ENCODE results near the gene RPUSD2. TPM values are rescaled to one million over a fixed set of nuclear protein-coding genes. Genes with fewer than 3 reads are reported as not detected.
"Not testable (repeated sequence)": the region's sequence is repeated elsewhere in the genome, so short reads cannot be mapped to it uniquely, and the experiment has no call there.

RPUSD2 gene
- total RNA-seq, 2 experiments from 2014 or later, result 12.7 to 13.7 TPM

- DNase-seq, result no peak
- H3K9me3 Mint-ChIP-seq, result no peaks in the 10 kb centered on the region
- ChIA-PET CTCF (interaction anchor here (0.6 to 1.5 kb wide), 3 partner anchors 10 to 257 kb away, joined by 3 to 4 read pairs (median 4); partner anchors contain the start of gene CCDC32), POLR2A (interaction anchor here (1.0 kb wide), 1 partner anchor 120 kb away, joined by 3 read pairs; the partner anchor contains the start of gene RAD51)
- peaks cover 25% of the 10 kb centered on the region for H3K4me1 Mint-ChIP-seq (ENCODE audit: low read depth)
- no peaks in the 10 kb centered on the region for H3K27me3 Mint-ChIP-seq
- intact Hi-C loops (cut with micrococcal nuclease), result no loop called here
- peak overlapping the region; percentile 3 for H3K27ac Mint-ChIP-seq
- no peak overlapping the region for H3K4me3 Mint-ChIP-seq
- H3K36me3 Mint-ChIP-seq, result peaks cover 17% of the 10 kb centered on the region
These were observed 6.0 kb downstream of the RPUSD2 start for GRCh38 chr15:40575113-40575512.

- POLR2A ChIA-PET; H3K27me3 Mint-ChIP-seq; H3K9me3 Mint-ChIP-seq; intact Hi-C loops (cut with micrococcal nuclease); H3K4me3 Mint-ChIP-seq; DNase-seq; H3K27ac Mint-ChIP-seq: not testable (repeated sequence)
- CTCF ChIA-PET, result interaction anchor here (0.7 kb wide), 1 partner anchor 212 kb away, joined by 3 read pairs; no protein-coding TSS in a partner anchor
- H3K36me3 Mint-ChIP-seq, result peaks cover 15% of the 10 kb centered on the region
- H3K4me1 Mint-ChIP-seq (ENCODE audit: low read depth), result peaks cover 15% of the 10 kb centered on the region
These were observed 7.8 kb downstream of the RPUSD2 start for GRCh38 chr15:40576914-40577313.

GRCh38 chr15:40578892-40579291 is 9.8 kb downstream of the RPUSD2 start:
- Mint-ChIP-seq H3K27ac (no peak overlapping the region), H3K36me3 (peaks cover 5% of the 10 kb centered on the region), H3K4me1 (ENCODE audit: low read depth) (peaks cover 15% of the 10 kb centered on the region), H3K9me3 (no peaks in the 10 kb centered on the region), H3K27me3 (no peaks in the 10 kb centered on the region), H3K4me3 (no peak overlapping the region)
- no peak for DNase-seq
- POLR2A ChIA-PET, result no interaction called here
- CTCF ChIA-PET, result no interaction called here
- intact Hi-C loops (cut with micrococcal nuclease), result no loop called here

- H3K9me3 Mint-ChIP-seq; POLR2A ChIA-PET; H3K4me3 Mint-ChIP-seq; H3K4me1 Mint-ChIP-seq (ENCODE audit: low read depth); H3K27me3 Mint-ChIP-seq; DNase-seq; intact Hi-C loops (cut with micrococcal nuclease); H3K27ac Mint-ChIP-seq; H3K36me3 Mint-ChIP-seq: not testable (repeated sequence)
- CTCF ChIA-PET, result interaction anchor here (1.5 kb wide), 1 partner anchor 201 kb away, joined by 5 read pairs; no protein-coding TSS in a partner anchor
These were observed 12.7 kb downstream of the RPUSD2 start for GRCh38 chr15:40581796-40582195.

GRCh38 chr15:40582726-40583246 is 13.7 kb downstream of the RPUSD2 start:
- H3K27me3 Mint-ChIP-seq, result no peaks in the 10 kb centered on the region
- ChIA-PET CTCF (interaction anchor here (1.5 kb wide), 1 partner anchor 200 kb away, joined by 5 read pairs; no protein-coding TSS in a partner anchor), POLR2A (interaction anchor here (0.6 kb wide), 1 partner anchor 57 kb away, joined by 4 read pairs; no protein-coding TSS in a partner anchor)
- intact Hi-C loops (cut with micrococcal nuclease), result no loop called here
- H3K4me1 Mint-ChIP-seq (ENCODE audit: low read depth), result peaks cover 3% of the 10 kb centered on the region
- no peaks in the 10 kb centered on the region for H3K9me3 Mint-ChIP-seq
- H3K4me3 Mint-ChIP-seq, result no peak overlapping the region
- DNase-seq, result no peak
- no peaks in the 10 kb centered on the region for H3K36me3 Mint-ChIP-seq
- H3K27ac Mint-ChIP-seq, result no peak overlapping the region

- intact Hi-C loops (cut with micrococcal nuclease), result no loop called here
- ChIA-PET CTCF (no interaction called here), POLR2A (no interaction called here)
- H3K27ac Mint-ChIP-seq, result no peak overlapping the region
- DNase-seq, result no peak
- H3K36me3 Mint-ChIP-seq, result no peaks in the 10 kb centered on the region
- no peak overlapping the region for H3K4me3 Mint-ChIP-seq
- no peaks in the 10 kb centered on the region for H3K4me1 Mint-ChIP-seq (ENCODE audit: low read depth)
- H3K9me3 Mint-ChIP-seq, result no peaks in the 10 kb centered on the region
- no peaks in the 10 kb centered on the region for H3K27me3 Mint-ChIP-seq
These were observed 15.1 kb downstream of the RPUSD2 start for GRCh38 chr15:40584191-40584590.

GRCh38 chr15:40590667-40591050 is 21.6 kb downstream of the RPUSD2 start:
- H3K27me3 Mint-ChIP-seq, result peaks cover 9% of the 10 kb centered on the region
- H3K4me1 Mint-ChIP-seq (ENCODE audit: low read depth), result peaks cover 26% of the 10 kb centered on the region
- intact Hi-C loops (cut with micrococcal nuclease), result loop anchor here (1.0 to 5.0 kb wide), 2 partner anchors 86 to 302 kb away; partner anchors contain the start of gene VPS18
- H3K36me3 Mint-ChIP-seq, result peaks cover 5% of the 10 kb centered on the region
- H3K9me3 Mint-ChIP-seq, result no peaks in the 10 kb centered on the region
- POLR2A ChIA-PET, result interaction anchor here (1.7 kb wide), 1 partner anchor 21 kb away, joined by 8 read pairs; the partner anchor contains the start of gene RPUSD2
- peak overlapping the region; percentile 77 for H3K4me3 Mint-ChIP-seq
- no peak for DNase-seq
- CTCF ChIA-PET, result interaction anchor here (1.0 to 3.3 kb wide), 6 partner anchors 22 to 194 kb away, joined by 3 to 21 read pairs (median 4); partner anchors contain the start of genes RAD51 and RPUSD2
- H3K27ac Mint-ChIP-seq, result no peak overlapping the region

GRCh38 chr15:40591389-40591788 is 22.3 kb downstream of the RPUSD2 start:
- peaks cover 10% of the 10 kb centered on the region for H3K27me3 Mint-ChIP-seq
- CTCF ChIA-PET, result interaction anchor here (0.8 to 1.7 kb wide), 4 partner anchors 22 to 266 kb away, joined by 3 to 4 read pairs (median 3); partner anchors contain the start of genes RAD51 and RPUSD2
- peaks cover 26% of the 10 kb centered on the region for H3K4me1 Mint-ChIP-seq (ENCODE audit: low read depth)
- intact Hi-C loops (cut with micrococcal nuclease), result loop anchor here (5.0 kb wide), 1 partner anchor 301 kb away; the partner anchor contains the start of gene VPS18
- no peak overlapping the region for H3K27ac Mint-ChIP-seq
- POLR2A ChIA-PET, result no interaction called here
- no peak overlapping the region for H3K4me3 Mint-ChIP-seq
- no peaks in the 10 kb centered on the region for H3K9me3 Mint-ChIP-seq
- DNase-seq, result no peak
- peaks cover 5% of the 10 kb centered on the region for H3K36me3 Mint-ChIP-seq

GRCh38 chr15:40593165-40593564 is 24.1 kb downstream of the RPUSD2 start:
- Mint-ChIP-seq H3K4me3 (peak overlapping the region; percentile 98), H3K4me1 (ENCODE audit: low read depth) (peaks cover 26% of the 10 kb centered on the region), H3K36me3 (peaks cover 5% of the 10 kb centered on the region), H3K9me3 (no peaks in the 10 kb centered on the region), H3K27me3 (peaks cover 10% of the 10 kb centered on the region), H3K27ac (peak overlapping the region; percentile 99)
- CTCF ChIA-PET, result interaction anchor here (0.7 to 1.2 kb wide), 4 partner anchors 28 to 302 kb away, joined by 3 to 6 read pairs (median 4); partner anchors contain the start of genes CCDC32 and RAD51
- intact Hi-C loops (cut with micrococcal nuclease), result loop anchor here (1.0 to 5.0 kb wide), 2 partner anchors 101 to 299 kb away; partner anchors contain the start of gene VPS18
- DNase-seq, result no peak
- POLR2A ChIA-PET, result interaction anchor here (0.6 to 2.6 kb wide), 2 partner anchors 24 to 78 kb away, joined by 4 to 11 read pairs; partner anchors contain the start of gene RPUSD2

GRCh38 chr15:40593588-40594428 is 24.7 kb downstream of the RPUSD2 start, which contains the start of gene KNL1:
TSS of gene KNL1 (plus strand) at chr15:40594249. CDS start at chr15:40602932, 8,683 bp downstream.
- intact Hi-C loops (cut with micrococcal nuclease), result loop anchor here (1.0 to 5.0 kb wide), 8 partner anchors 25 to 298 kb away; partner anchors contain the start of genes CCDC32, DNAJC17, RMDN3 and RPUSD2
- Mint-ChIP-seq H3K27ac (peak within 1 kb of the TSS; percentile 99), H3K9me3 (no peaks in the 10 kb centered on the region), H3K4me3 (peak within 1 kb of the TSS; percentile 98), H3K27me3 (peaks cover 10% of the 10 kb centered on the region), H3K4me1 (ENCODE audit: low read depth) (peaks cover 26% of the 10 kb centered on the region), H3K36me3 (peaks cover 5% of the 10 kb centered on the region)
- ChIA-PET POLR2A (interaction anchor here (2.6 kb wide), 1 partner anchor 25 kb away, joined by 11 read pairs; the partner anchor contains the start of gene RPUSD2), CTCF (interaction anchor here (0.9 to 1.2 kb wide), 5 partner anchors 10 to 301 kb away, joined by 3 to 6 read pairs (median 4); partner anchors contain the start of gene CCDC32)
- DNase-seq, result peak; percentile 95

- intact Hi-C loops (cut with micrococcal nuclease), result loop anchor here (1.0 to 5.0 kb wide), 7 partner anchors 25 to 298 kb away; partner anchors contain the start of genes CCDC32, DNAJC17, RMDN3 and RPUSD2
- DNase-seq, result no peak
- Mint-ChIP-seq H3K36me3 (peaks cover 5% of the 10 kb centered on the region), H3K9me3 (no peaks in the 10 kb centered on the region), H3K4me1 (ENCODE audit: low read depth) (peaks cover 25% of the 10 kb centered on the region), H3K27me3 (peaks cover 10% of the 10 kb centered on the region), H3K4me3 (peak overlapping the region; percentile 98), H3K27ac (peak overlapping the region; percentile 99)
- ChIA-PET CTCF (interaction anchor here (0.9 to 1.1 kb wide), 2 partner anchors 10 to 85 kb away, joined by 3 to 4 read pairs; no protein-coding TSS in a partner anchor), POLR2A (interaction anchor here (0.7 to 2.6 kb wide), 3 partner anchors 25 to 234 kb away, joined by 3 to 11 read pairs (median 4); partner anchors contain the start of genes PPP1R14D, RAD51 and RPUSD2)
These were observed 25.3 kb downstream of the RPUSD2 start for GRCh38 chr15:40594429-40594836.
